Uterine smooth muscle cell (primary cell): ENCODE data around the gene MSI2. TPM values are rescaled to one million over a fixed set of nuclear protein-coding genes. Genes with fewer than 3 reads are reported as not detected.

ENCODE experiments used
- total RNA-seq: library from RNA; depleted of rRNA; stranded (reverse); fragments of >200 nt; gene quantifications from 2 replicates; pipeline ENCODE4 v1.2.3, GENCODE V29; 2014

The MSI2 gene
- total RNA-seq: 13.1 and 19.1 TPM in 2 replicates

DNA sequence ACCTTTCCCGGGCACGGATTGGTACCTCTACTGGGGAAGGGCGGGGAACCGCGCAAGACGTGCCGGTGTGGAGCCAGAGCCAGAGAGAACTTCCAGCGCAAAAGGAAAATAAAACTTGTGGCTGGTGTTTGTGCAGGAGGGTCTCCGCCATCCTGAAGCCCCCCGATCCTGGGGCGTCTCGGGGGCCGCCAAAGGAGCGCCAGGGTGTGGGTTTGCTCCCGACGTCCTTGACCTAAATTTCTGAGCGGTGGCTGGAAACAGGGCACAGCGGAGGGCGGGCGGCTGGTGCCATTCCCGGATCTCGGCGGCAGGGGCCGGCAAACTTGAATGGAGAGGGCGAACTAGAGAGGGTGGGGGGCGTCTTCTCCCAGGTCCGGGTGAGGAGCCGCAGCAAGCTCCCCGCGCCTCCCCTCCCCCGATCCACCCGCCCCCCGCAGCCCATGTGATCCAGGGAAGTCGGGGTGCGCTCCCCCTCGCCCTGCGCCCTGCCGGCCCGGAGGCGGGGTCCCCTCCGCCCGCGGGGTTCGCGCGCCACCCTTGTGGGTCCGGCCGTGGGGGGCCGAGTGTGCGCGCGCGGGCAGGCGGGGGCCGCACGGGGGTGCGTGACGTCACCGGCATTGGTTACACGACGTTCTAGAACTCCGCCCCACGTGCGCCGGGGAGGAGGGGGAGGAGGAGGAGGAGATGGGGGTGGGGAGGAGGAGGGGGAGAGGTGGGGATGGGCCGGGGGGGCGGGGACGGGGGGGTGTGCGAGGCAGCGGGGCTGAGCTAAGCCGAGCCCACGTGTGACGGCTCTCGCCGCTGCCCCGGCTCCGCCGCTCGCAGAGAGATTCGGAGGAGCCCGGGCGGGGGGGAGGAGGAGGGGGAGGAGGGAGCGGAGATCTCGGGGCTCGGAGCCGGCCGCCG, at the start of gene MSI2:
MSI2 (plus strand) TSS at position 748 of the 906 bp plus-strand sequence. CDS start 220 bp downstream, outside the sequence.

Other genes with a start within 250 kb of the MSI2 start
- 10.1 and 13.9 TPM in 2 replicates for gene AKAP1, start 171.3 kb upstream of the MSI2 start, total RNA-seq